Cerebellar nuclear complex (tissue), 1 donor: ENCODE results near the gene TMEM184C.

Experiments
- DNase-seq, 2 experiments: peaks; one replicate each; lab custom pipeline; 2025; lab: John Stamatoyannopoulos, UW

TMEM184C gene

GRCh38 chr4:147617173-147617840 lies at the start of gene TMEM184C:
Gene TMEM184C, plus strand, starts transcription at chr4:147617397. Its CDS starts 560 bp downstream, at chr4:147617957.
- DNase-seq, result peak; percentile 78 to 89

- no peak for DNase-seq
Measured at GRCh38 chr4:147570616-147571015, 46.6 kb upstream of the TMEM184C start.

- no peak for DNase-seq
Measured at GRCh38 chr4:147571036-147571770, 46.0 kb upstream of the TMEM184C start.

- no peak for DNase-seq
Measured at GRCh38 chr4:147576084-147576483, 41.1 kb upstream of the TMEM184C start.

GRCh38 chr4:147578051-147578476 lies 39.1 kb upstream of the TMEM184C start:
- DNase-seq, result no peak

GRCh38 chr4:147578593-147578992 lies 38.6 kb upstream of the TMEM184C start:
- DNase-seq, result no peak

GRCh38 chr4:147580396-147580795 lies 36.8 kb upstream of the TMEM184C start:
- DNase-seq, result no peak

- no peak for DNase-seq
Measured at GRCh38 chr4:147581606-147582350, 35.4 kb upstream of the TMEM184C start.

GRCh38 chr4:147582386-147583060 lies 34.7 kb upstream of the TMEM184C start:
- DNase-seq, result no peak

GRCh38 chr4:147583876-147584275 lies 33.3 kb upstream of the TMEM184C start:
- DNase-seq, result no peak

- no peak for DNase-seq
Measured at GRCh38 chr4:147586032-147586431, 31.2 kb upstream of the TMEM184C start.

GRCh38 chr4:147586637-147587036 lies 30.6 kb upstream of the TMEM184C start:
- no peak for DNase-seq

- no peak for DNase-seq
Measured at GRCh38 chr4:147587041-147587440, 30.2 kb upstream of the TMEM184C start.

GRCh38 chr4:147589586-147589985 lies 27.6 kb upstream of the TMEM184C start:
- DNase-seq, result no peak

- no peak for DNase-seq
Measured at GRCh38 chr4:147590249-147590920, 26.8 kb upstream of the TMEM184C start.

GRCh38 chr4:147591106-147591505 lies 26.1 kb upstream of the TMEM184C start:
- no peak for DNase-seq

GRCh38 chr4:147594107-147594506 lies 23.1 kb upstream of the TMEM184C start:
- no peak for DNase-seq

GRCh38 chr4:147594578-147594977 lies 22.6 kb upstream of the TMEM184C start:
- no peak for DNase-seq

GRCh38 chr4:147596377-147596776 lies 20.8 kb upstream of the TMEM184C start:
- no peak for DNase-seq

GRCh38 chr4:147596981-147597380 lies 20.2 kb upstream of the TMEM184C start:
- no peak for DNase-seq

GRCh38 chr4:147597561-147597960 lies 19.6 kb upstream of the TMEM184C start:
- DNase-seq, result no peak

- DNase-seq, result no peak
Measured at GRCh38 chr4:147599206-147599605, 18.0 kb upstream of the TMEM184C start.
